ENCODE data around the gene ZNF101.

The ZNF101 gene

GRCh38 chr19:19642506-19643157, 26.0 kb upstream of the ZNF101 start:
- DNase-seq, result peak; percentile 72

GRCh38 chr19:19643158-19644053, 25.2 kb upstream of the ZNF101 start, which contains the start of gene GMIP:
Gene GMIP (minus strand): TSS chr19:19643657. CDS start chr19:19643529, 128 bp downstream.
- DNase-seq, result peak; percentile 90

GRCh38 chr19:19644054-19644388, 24.6 kb upstream of the ZNF101 start:
- no peak for DNase-seq

GRCh38 chr19:19645233-19645870, 23.3 kb upstream of the ZNF101 start:
- no peak for DNase-seq

GRCh38 chr19:19647037-19647835, 21.4 kb upstream of the ZNF101 start:
- DNase-seq, result no peak

- DNase-seq, result no peak
Observed at GRCh38 chr19:19649155-19649554, 19.5 kb upstream of the ZNF101 start.

GRCh38 chr19:19649580-19649995, 19.1 kb upstream of the ZNF101 start:
- DNase-seq, result no peak

- no peak for DNase-seq
Observed at GRCh38 chr19:19650331-19650730, 18.3 kb upstream of the ZNF101 start.

GRCh38 chr19:19651076-19651475, 17.6 kb upstream of the ZNF101 start:
- DNase-seq, result no peak

GRCh38 chr19:19652482-19653295, 15.9 kb upstream of the ZNF101 start:
- no peak for DNase-seq

- no peak for DNase-seq
Observed at GRCh38 chr19:19653597-19654147, 15.0 kb upstream of the ZNF101 start.

GRCh38 chr19:19654441-19654840, 14.2 kb upstream of the ZNF101 start:
- no peak for DNase-seq

- no peak for DNase-seq
Observed at GRCh38 chr19:19655051-19655594, 13.5 kb upstream of the ZNF101 start.

GRCh38 chr19:19655641-19656343, 12.8 kb upstream of the ZNF101 start:
- DNase-seq, result no peak

GRCh38 chr19:19656451-19657396, 11.9 kb upstream of the ZNF101 start:
- DNase-seq, result no peak

- no peak for DNase-seq
Observed at GRCh38 chr19:19657397-19657783, 11.2 kb upstream of the ZNF101 start.

GRCh38 chr19:19659646-19660245, 8.9 kb upstream of the ZNF101 start:
- no peak for DNase-seq

GRCh38 chr19:19661141-19661674, 7.4 kb upstream of the ZNF101 start:
- no peak for DNase-seq
